Liver (tissue), 3 donors: Measurements from ENCODE around the gene RSKR.
"Not testable (repeated sequence)": the region's sequence is repeated elsewhere in the genome, so short reads cannot be mapped to it uniquely, and the experiment has no call there.

Source experiments
- CTCF ChIP-seq: fragments of 150-350 bp; IDR thresholded peaks from 2 replicates; pipeline ENCODE4 v1.5.1; 2017; ENCODE audit warnings: improper control_type of control experiment, low read depth, low read length; ENCODE audit not compliant: missing input control
- MAX ChIP-seq: IDR thresholded peaks from 2 replicates; pipeline ENCODE4 v1.6.1; 2016; ENCODE audit warnings: antibody characterized with exemption
- NR2F2 ChIP-seq: IDR thresholded peaks from 2 replicates; pipeline ENCODE4 v1.6.1; 2016; ENCODE audit warnings: antibody characterized with exemption
- donor health status: healthy.
- donor health status: healthy.

DNA sequence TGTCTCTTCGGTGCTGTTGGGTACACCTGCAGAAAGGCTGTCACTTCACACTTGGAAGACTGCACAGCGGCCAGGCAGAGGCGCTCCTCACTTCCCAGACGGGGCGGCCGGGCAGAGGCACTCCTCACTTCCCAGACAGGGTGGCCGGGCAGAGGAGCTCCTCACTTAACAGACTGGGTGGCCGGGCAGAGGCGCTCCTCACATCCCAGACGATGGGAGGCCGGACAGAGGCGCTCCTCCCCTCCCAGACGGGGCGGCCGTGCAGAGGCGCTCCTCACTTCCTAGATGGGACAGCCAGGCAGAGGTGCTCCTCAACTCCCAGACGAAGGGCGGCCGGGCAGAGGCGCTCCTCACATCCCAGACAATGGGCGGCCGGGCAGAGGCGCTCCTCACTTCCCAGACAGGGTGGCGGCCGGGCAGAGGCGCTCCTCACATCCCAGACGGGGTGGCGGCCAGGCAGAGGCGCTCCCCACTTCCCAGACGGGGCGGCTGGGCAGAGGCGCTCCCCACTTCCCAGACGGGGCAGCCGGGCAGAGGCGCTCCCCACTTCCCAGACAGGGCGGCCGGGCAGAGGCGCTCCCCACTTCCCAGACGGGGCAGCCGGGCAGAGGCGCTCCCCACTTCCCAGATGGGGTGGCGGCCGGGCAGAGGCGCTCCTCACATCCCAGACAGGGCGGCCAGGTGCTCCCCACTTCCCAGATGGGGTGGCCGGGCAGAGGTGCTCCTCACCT, 44.9 kb upstream of the RSKR start:
- TF ChIP-seq MAX, NR2F2, CTCF: not testable (repeated sequence)
